ENCODE results near the gene CARMIL1. TPM values are rescaled to one million over a fixed set of nuclear protein-coding genes. Genes with fewer than 3 reads are reported as not detected.

Gene CARMIL1
- total RNA-seq, 1 donor from 2014 or later, result 19.1 TPM

GRCh38 chr6:25665455-25665854 is 386.3 kb downstream of the CARMIL1 start:
- Histone ChIP-seq H3K27me3 (ENCODE audit: insufficient read depth, low read length) (no peaks in the 10 kb centered on the region), H3K4me2 (ENCODE audit: low read length) (no peak overlapping the region), H3K4me3 (ENCODE audit: insufficient read depth, low read depth, low read length) (no peak overlapping the region), H3K79me2 (ENCODE audit: insufficient read depth, low read length) (no peaks in the 10 kb centered on the region), H3K9ac (ENCODE audit: low read length) (no peak overlapping the region), H3K27ac (ENCODE audit: low read depth, low read length) (no peak overlapping the region), H4K20me1 (ENCODE audit: insufficient read depth, low read length) (no peaks in the 10 kb centered on the region), H3K4me1 (ENCODE audit: insufficient read depth, low read length) (no peaks in the 10 kb centered on the region), H2AFZ (ENCODE audit: low read depth, low read length) (no peak overlapping the region), H3K9me3 (ENCODE audit: insufficient read depth, low read depth, low read length) (no peaks in the 10 kb centered on the region), H3K36me3 (ENCODE audit: insufficient read depth, low read length) (no peaks in the 10 kb centered on the region)
- H3K27me3 Mint-ChIP-seq (ENCODE audit: low read depth, unreplicated experiment), result peaks cover 2% of the 10 kb centered on the region
- FAIRE-seq (no peak), DNase-seq (ENCODE audit: low read depth) (no peak)
- no peak overlapping the region for H3K4me3 Mint-ChIP-seq (ENCODE audit: unreplicated experiment)
- H3K4me1 Mint-ChIP-seq (ENCODE audit: low read depth, unreplicated experiment), result peaks cover 3% of the 10 kb centered on the region
- no peaks in the 10 kb centered on the region for H3K9me3 Mint-ChIP-seq (ENCODE audit: unreplicated experiment)
- TF ChIP-seq CTCF (IDR thresholded peaks at IDR 0.05; ENCODE audit: insufficient read depth, low read depth, low read length), result no peak
- TF ChIP-seq EZH2 (IDR thresholded peaks at IDR 0.05; ENCODE audit: insufficient read depth, low read length), result no peak
- H3K27ac Mint-ChIP-seq (ENCODE audit: unreplicated experiment), result no peak overlapping the region
- no peaks in the 10 kb centered on the region for H3K36me3 Mint-ChIP-seq (ENCODE audit: low read depth, unreplicated experiment)

- FAIRE-seq (no peak), DNase-seq (ENCODE audit: low read depth) (no peak)
- Mint-ChIP-seq H3K27me3 (ENCODE audit: low read depth, unreplicated experiment) (peaks cover 6% of the 10 kb centered on the region), H3K36me3 (ENCODE audit: low read depth, unreplicated experiment) (no peaks in the 10 kb centered on the region), H3K4me3 (ENCODE audit: unreplicated experiment) (no peak overlapping the region), H3K27ac (ENCODE audit: unreplicated experiment) (no peak overlapping the region), H3K4me1 (ENCODE audit: low read depth, unreplicated experiment) (peaks cover 4% of the 10 kb centered on the region), H3K9me3 (ENCODE audit: unreplicated experiment) (no peaks in the 10 kb centered on the region)
- H3K4me3 ChIP-seq (ENCODE audit: insufficient read depth, low read depth, low read length), result no peak overlapping the region
- no peaks in the 10 kb centered on the region for H3K4me1 ChIP-seq (ENCODE audit: insufficient read depth, low read length)
- TF ChIP-seq EZH2 (IDR thresholded peaks at IDR 0.05; ENCODE audit: insufficient read depth, low read length) (no peak), CTCF (IDR thresholded peaks at IDR 0.05; ENCODE audit: insufficient read depth, low read depth, low read length) (no peak)
- H3K36me3 ChIP-seq (ENCODE audit: insufficient read depth, low read length), result no peaks in the 10 kb centered on the region
- no peaks in the 10 kb centered on the region for H4K20me1 ChIP-seq (ENCODE audit: insufficient read depth, low read length)
- H3K9ac ChIP-seq (ENCODE audit: low read length), result no peak overlapping the region
- no peak overlapping the region for H2AFZ ChIP-seq (ENCODE audit: low read depth, low read length)
- no peaks in the 10 kb centered on the region for H3K27me3 ChIP-seq (ENCODE audit: insufficient read depth, low read length)
- no peaks in the 10 kb centered on the region for H3K9me3 ChIP-seq (ENCODE audit: insufficient read depth, low read depth, low read length)
- no peaks in the 10 kb centered on the region for H3K79me2 ChIP-seq (ENCODE audit: insufficient read depth, low read length)
- no peak overlapping the region for H3K27ac ChIP-seq (ENCODE audit: low read depth, low read length)
- no peak overlapping the region for H3K4me2 ChIP-seq (ENCODE audit: low read length)
Measured at GRCh38 chr6:25669413-25669812, 390.2 kb downstream of the CARMIL1 start.

Measured in astrocyte (in vitro differentiated cells and primary cell).